Endothelial cell of umbilical vein (primary cell): ENCODE results near the gene RHBDF1.

Source experiments
- CTCF ChIP-seq, 2 donors: IDR thresholded peaks; 1 replicate in 1 of 2; 2 replicates in 1 of 2; pipeline ENCODE4 v1.5.1; 2011; ENCODE audit warnings: low read length in 2 of 2, mild to moderate bottlenecking in 2 of 2, moderate library complexity in 2 of 2, control low read depth in 1 of 2, inconsistent platforms in 1 of 2, low read depth in 1 of 2; ENCODE audit not compliant: insufficient read depth in 1 of 2; ENCODE audit errors: extremely low read depth in 1 of 2
- EZH2 ChIP-seq: IDR thresholded peaks from 2 replicates; pipeline ENCODE4 v1.6.1; 2012; ENCODE audit warnings: borderline replicate concordance, low read depth, mild to moderate bottlenecking, moderate library complexity, low read length, inconsistent platforms; ENCODE audit not compliant: severe bottlenecking
- FOS ChIP-seq: IDR thresholded peaks from 2 replicates; pipeline ENCODE4 v1.6.1; 2011; ENCODE audit warnings: mild to moderate bottlenecking, low read length, moderate library complexity, borderline replicate concordance; ENCODE audit not compliant: insufficient read depth
- GATA2 ChIP-seq: IDR thresholded peaks from 2 replicates; pipeline ENCODE4 v1.7.0; 2011; ENCODE audit warnings: low read depth, mild to moderate bottlenecking, moderate library complexity, mixed read lengths, low read length; ENCODE audit not compliant: insufficient read length, insufficient read depth
- JUN ChIP-seq: IDR thresholded peaks from 2 replicates; pipeline ENCODE4 v1.6.1; 2011; ENCODE audit warnings: borderline replicate concordance, low read depth; ENCODE audit not compliant: insufficient read length, insufficient read depth
- MAX ChIP-seq: IDR thresholded peaks from 2 replicates; pipeline ENCODE4 v1.6.1; 2011; ENCODE audit not compliant: insufficient read depth, insufficient read length
- MYC ChIP-seq: IDR thresholded peaks from one replicate; pipeline ENCODE4 v1.6.1; 2011; ENCODE audit warnings: mild to moderate bottlenecking, low read depth, low read length
- POLR2A ChIP-seq: IDR thresholded peaks from 2 replicates; pipeline ENCODE4 v1.6.1; 2012; ENCODE audit warnings: low read depth, mild to moderate bottlenecking, control low read depth, low read length
- POLR2AphosphoS5 ChIP-seq: IDR thresholded peaks from 2 replicates; pipeline ENCODE4 v1.6.1; 2012; ENCODE audit warnings: low read depth, mild to moderate bottlenecking, control low read depth, low read length, moderate library complexity; ENCODE audit not compliant: insufficient read depth

DNA sequence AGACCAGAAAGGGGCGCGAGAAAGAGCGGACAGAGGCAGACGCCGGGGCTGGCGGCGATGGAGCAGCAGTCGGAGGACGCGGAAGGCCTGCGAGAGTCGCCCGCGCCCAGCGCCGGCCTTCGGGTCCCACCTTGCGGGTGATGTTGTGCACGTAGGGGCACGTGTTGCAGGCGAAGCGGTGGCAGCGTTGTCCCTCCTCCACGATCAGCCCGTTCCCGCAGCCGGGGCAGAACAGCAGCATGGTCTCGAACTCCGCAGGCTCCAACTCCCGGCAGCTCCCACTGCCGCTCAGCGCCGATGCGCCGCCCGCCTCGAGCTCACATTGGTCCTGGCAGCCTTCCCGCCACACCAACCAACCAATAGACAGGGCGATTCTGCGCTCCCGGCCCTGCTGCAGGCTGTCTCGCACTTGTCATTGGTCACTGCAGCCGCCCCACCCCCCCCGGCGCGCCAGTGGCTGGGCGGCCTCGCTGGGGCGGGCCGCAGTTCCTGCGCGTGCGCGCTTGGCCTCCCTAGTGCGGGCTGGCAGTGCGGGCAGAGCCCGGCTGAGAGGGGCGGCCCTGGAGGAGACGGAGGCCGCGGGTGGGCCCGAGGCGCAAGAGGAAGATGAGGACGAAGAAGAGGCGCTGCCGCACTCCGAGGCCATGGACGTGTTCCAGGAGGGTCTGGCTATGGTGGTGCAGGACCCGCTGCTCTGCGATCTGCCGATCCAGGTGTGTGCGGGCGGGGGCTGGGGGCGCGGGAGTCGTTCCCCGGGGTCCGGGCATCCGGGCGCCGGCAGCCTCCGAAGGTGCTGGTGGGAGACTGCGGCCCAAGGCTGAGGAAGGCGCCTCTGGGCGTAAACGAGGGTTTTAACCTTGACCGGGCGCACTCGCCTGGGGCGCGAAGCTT is 18.8 kb downstream of the RHBDF1 start, which contains the start of the genes POLR3K and SNRNP25:
- TF ChIP-seq EZH2, result no peak
- no peak for TF ChIP-seq CTCF (IDR thresholded peaks at IDR 0.05; ENCODE audit: extremely low read depth in 1 of 2, insufficient read depth in 1 of 2, low read depth in 1 of 2, low read length in 2 of 2)
- TF ChIP-seq POLR2A, result peak; percentile 86
- TF ChIP-seq JUN, result no peak
- TF ChIP-seq POLR2AphosphoS5, result peak; percentile 63
- TF ChIP-seq MAX, result no peak
- no peak for TF ChIP-seq MYC
- no peak for TF ChIP-seq FOS
- TF ChIP-seq GATA2, result no peak
